Trophoblast cell (in vitro differentiated cells and primary cell): ENCODE results near the gene CCDC40.

Source experiments
- DNase-seq, 2 donors: peaks; one replicate each; pipeline ENCODE4 v3.0.0-alpha.2; 2016
- H2AFZ ChIP-seq: 2 replicates; pipeline ENCODE4 v1.6.1; 2013; ENCODE audit warnings: low read length, moderate library complexity, mild to moderate bottlenecking; ENCODE audit not compliant: insufficient read depth, poor library complexity
- H2AK5ac ChIP-seq: 2 replicates; pipeline ENCODE4 v1.6.1; 2013; ENCODE audit warnings: mild to moderate bottlenecking, low read length
- H2BK120ac ChIP-seq: 2 replicates; pipeline ENCODE4 v1.6.1; 2013; ENCODE audit warnings: low read length, mild to moderate bottlenecking, moderate library complexity; ENCODE audit not compliant: insufficient read depth, poor library complexity
- H2BK12ac ChIP-seq: 2 replicates; pipeline ENCODE4 v1.6.1; 2013; ENCODE audit warnings: mild to moderate bottlenecking, low read length, moderate library complexity
- H2BK5ac ChIP-seq: 2 replicates; pipeline ENCODE4 v1.6.1; 2013; ENCODE audit warnings: low read length, low read depth, moderate library complexity, mild to moderate bottlenecking; ENCODE audit not compliant: poor library complexity
- H3K14ac ChIP-seq: 2 replicates; pipeline ENCODE4 v1.6.1; 2013; ENCODE audit warnings: mild to moderate bottlenecking, low read length
- H3K18ac ChIP-seq: 2 replicates; pipeline ENCODE4 v1.6.1; 2013; ENCODE audit warnings: mild to moderate bottlenecking, low read length
- H3K23ac ChIP-seq: 2 replicates; pipeline ENCODE4 v1.6.1; 2013; ENCODE audit warnings: low read length
- H3K27ac ChIP-seq: 2 replicates; pipeline ENCODE4 v1.5.1; 2013; ENCODE audit warnings: low read depth, mild to moderate bottlenecking, inconsistent platforms, low read length, moderate library complexity
- H3K27me3 ChIP-seq: 2 replicates; pipeline ENCODE4 v1.6.1; 2013; ENCODE audit warnings: inconsistent platforms, mild to moderate bottlenecking, low read length, moderate library complexity; ENCODE audit not compliant: insufficient read depth
- H3K36me3 ChIP-seq, 2 experiments: 1 replicate in 1 of 2; 2 replicates in 1 of 2; pipeline ENCODE4 v1.6.1; 2013; ENCODE audit warnings: low read length in 2 of 2, mild to moderate bottlenecking in 2 of 2, moderate library complexity in 1 of 2; ENCODE audit not compliant: insufficient read depth in 2 of 2, control insufficient read depth in 1 of 2
- H3K4ac ChIP-seq: 2 replicates; pipeline ENCODE4 v1.6.1; 2013; ENCODE audit warnings: low read depth, mild to moderate bottlenecking, low read length, moderate library complexity
- H3K4me1 ChIP-seq, 2 experiments: 1 replicate in 1 of 2; 2 replicates in 1 of 2; pipeline ENCODE4 v1.6.1; 2013; ENCODE audit warnings: low read length in 2 of 2, mild to moderate bottlenecking in 2 of 2, moderate library complexity in 1 of 2; ENCODE audit not compliant: insufficient read depth in 2 of 2, control insufficient read depth in 1 of 2
- H3K4me2 ChIP-seq: 2 replicates; pipeline ENCODE4 v1.6.1; 2013; ENCODE audit warnings: inconsistent platforms, mild to moderate bottlenecking, low read length, moderate library complexity
- H3K4me3 ChIP-seq: 2 replicates; pipeline ENCODE4 v1.5.1; 2013; ENCODE audit warnings: mild to moderate bottlenecking, low read depth, low read length, inconsistent platforms
- H3K79me1 ChIP-seq: one replicate; pipeline ENCODE4 v1.6.1; 2013; ENCODE audit warnings: low read length
- H3K79me2 ChIP-seq: 2 replicates; pipeline ENCODE4 v1.6.1; 2013; ENCODE audit warnings: low read length, mild to moderate bottlenecking; ENCODE audit not compliant: control insufficient read depth, insufficient read depth, poor library complexity
- H3K9ac ChIP-seq: 2 replicates; pipeline ENCODE4 v1.6.1; 2013; ENCODE audit warnings: mild to moderate bottlenecking, low read length
- H3K9me3 ChIP-seq: 2 replicates; pipeline ENCODE4 v1.6.1; 2013; ENCODE audit warnings: low read depth, mild to moderate bottlenecking, control low read depth, inconsistent platforms, low read length; ENCODE audit not compliant: insufficient read depth
- H4K12ac ChIP-seq: 2 replicates; pipeline ENCODE4 v1.6.1; 2013; ENCODE audit warnings: low read depth, mild to moderate bottlenecking, low read length, moderate library complexity
- H4K8ac ChIP-seq: 2 replicates; pipeline ENCODE4 v1.6.1; 2013; ENCODE audit warnings: low read depth, mild to moderate bottlenecking, low read length, moderate library complexity
- H4K91ac ChIP-seq: one replicate; pipeline ENCODE4 v1.6.1; 2013; ENCODE audit warnings: low read depth, mild to moderate bottlenecking, low read length, moderate library complexity
- WGBS: extraction: QIAGEN DNeasy Blood & Tissue Kit; methylation state at CpG from one replicate; pipeline ENCODE4 v1.1.7; 2013; ENCODE audit warnings: missing lambda C conversion rate; ENCODE audit not compliant: insufficient read length, insufficient coverage; ENCODE audit errors: extremely low coverage; 5-methylcytosine and 5-hydroxymethylcytosine counted together

The CCDC40 gene

GRCh38 chr17:80025140-80025539 is 11.3 kb upstream of the CCDC40 start:
- H2AK5ac ChIP-seq = no peak overlapping the region
- no peak overlapping the region for H3K27ac ChIP-seq
- no peak overlapping the region for H3K4me2 ChIP-seq
- peaks cover 0 to 8% of the 10 kb centered on the region in 2 experiments for H3K4me1 ChIP-seq
- DNase-seq = peak; percentile 37 to 53
- no peak overlapping the region for H2BK12ac ChIP-seq
- H3K14ac ChIP-seq = no peak overlapping the region
- no peak overlapping the region for H3K18ac ChIP-seq
- no peak overlapping the region for H3K4me3 ChIP-seq
- H3K27me3 ChIP-seq = no peaks in the 10 kb centered on the region
- no peaks in the 10 kb centered on the region for H3K79me1 ChIP-seq
- no peak overlapping the region for H2AFZ ChIP-seq
- H2BK120ac ChIP-seq = no peak overlapping the region
- peaks cover 0 to 5% of the 10 kb centered on the region in 2 experiments for H3K36me3 ChIP-seq
- no peak overlapping the region for H3K9ac ChIP-seq
- no peak overlapping the region for H3K23ac ChIP-seq
- H4K8ac ChIP-seq = no peak overlapping the region
- H3K9me3 ChIP-seq = peaks cover 11% of the 10 kb centered on the region
- no CpG with 5 or more reads among the region's 11 CpGs for WGBS
- H3K79me2 ChIP-seq = no peaks in the 10 kb centered on the region
- no peak overlapping the region for H4K12ac ChIP-seq
- H2BK5ac ChIP-seq = no peak overlapping the region
- H3K4ac ChIP-seq = no peak overlapping the region
- H4K91ac ChIP-seq = no peak overlapping the region

DNA sequence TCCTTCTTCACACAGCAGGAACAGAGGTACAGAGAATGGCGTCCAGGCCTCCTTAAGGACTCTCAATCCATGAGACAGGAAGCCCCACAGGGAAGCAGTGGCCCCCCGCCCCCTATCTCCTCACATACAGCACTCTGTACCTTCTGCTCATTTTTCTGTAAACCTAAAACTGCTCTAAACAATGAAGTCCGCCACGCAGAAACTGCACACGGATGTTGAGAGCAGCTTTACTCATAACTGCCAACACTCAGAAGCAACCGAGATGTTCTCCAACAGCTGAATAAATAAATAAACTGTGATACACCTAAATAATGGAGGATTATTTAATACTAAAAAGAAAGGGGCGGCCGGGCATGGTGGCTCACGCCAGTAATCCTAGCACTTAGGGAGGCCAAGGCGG is 10.6 kb upstream of the CCDC40 start:
- Histone ChIP-seq H3K79me2 (no peaks in the 10 kb centered on the region), H3K9ac (no peak overlapping the region), H3K79me1 (no peaks in the 10 kb centered on the region), H3K36me3 (peaks cover 3 to 6% of the 10 kb centered on the region in 2 experiments), H3K4me2 (no peak overlapping the region), H2AK5ac (no peak overlapping the region), H2BK120ac (no peak overlapping the region), H4K12ac (no peak overlapping the region), H3K18ac (no peak overlapping the region), H3K4ac (no peak overlapping the region), H3K27ac (no peak overlapping the region), H3K4me1 (peaks cover 0 to 11% of the 10 kb centered on the region in 2 experiments), H3K4me3 (no peak overlapping the region), H4K91ac (no peak overlapping the region), H2BK12ac (no peak overlapping the region), H3K9me3 (peaks cover 11% of the 10 kb centered on the region), H2AFZ (no peak overlapping the region), H3K27me3 (no peaks in the 10 kb centered on the region), H2BK5ac (no peak overlapping the region), H3K14ac (no peak overlapping the region), H4K8ac (no peak overlapping the region), H3K23ac (no peak overlapping the region)
- DNase-seq = no peak
- no CpG with 5 or more reads among the region's 10 CpGs for WGBS

- Histone ChIP-seq H2BK120ac (no peak overlapping the region), H3K9me3 (peaks cover 11% of the 10 kb centered on the region), H3K27ac (no peak overlapping the region), H3K4me1 (peaks cover 0 to 11% of the 10 kb centered on the region in 2 experiments), H3K4me3 (no peak overlapping the region), H3K27me3 (no peaks in the 10 kb centered on the region), H3K23ac (no peak overlapping the region), H4K12ac (no peak overlapping the region), H2AFZ (no peak overlapping the region), H4K8ac (no peak overlapping the region), H3K4ac (no peak overlapping the region), H2BK5ac (no peak overlapping the region), H3K14ac (no peak overlapping the region), H3K4me2 (no peak overlapping the region), H3K79me1 (no peaks in the 10 kb centered on the region), H4K91ac (no peak overlapping the region), H2BK12ac (no peak overlapping the region), H3K9ac (no peak overlapping the region), H3K79me2 (no peaks in the 10 kb centered on the region), H3K36me3 (peaks cover 3 to 6% of the 10 kb centered on the region in 2 experiments), H3K18ac (no peak overlapping the region), H2AK5ac (no peak overlapping the region)
- WGBS = no CpG with 5 or more reads among the region's 10 CpGs
- no peak for DNase-seq
Observed at GRCh38 chr17:80026359-80027042, 9.9 kb upstream of the CCDC40 start.

DNA sequence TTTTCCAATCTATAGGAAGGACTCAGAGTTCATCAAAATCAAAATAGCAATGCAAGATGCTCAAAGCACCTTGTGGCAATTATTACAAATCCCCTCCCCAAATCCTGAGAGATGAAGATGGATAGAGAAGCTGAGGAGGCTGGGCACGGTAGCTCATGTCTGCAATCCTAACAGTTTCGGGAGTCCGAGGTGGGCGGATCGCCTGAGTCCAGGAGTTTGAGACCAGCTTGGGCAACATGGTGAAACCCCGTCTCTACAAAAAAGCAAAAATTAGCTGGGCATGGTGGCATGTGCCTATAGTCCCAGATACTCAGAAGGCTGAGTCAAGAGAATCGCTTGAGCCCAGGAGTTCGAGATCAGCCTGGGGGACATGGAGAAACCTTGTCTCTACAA is 9.4 kb upstream of the CCDC40 start:
- Histone ChIP-seq H2BK12ac (no peak overlapping the region), H2AK5ac (no peak overlapping the region), H3K14ac (no peak overlapping the region), H3K9me3 (peaks cover 9% of the 10 kb centered on the region), H3K4ac (no peak overlapping the region), H4K91ac (no peak overlapping the region), H3K36me3 (peaks cover 3 to 6% of the 10 kb centered on the region in 2 experiments), H3K18ac (no peak overlapping the region), H3K27ac (no peak overlapping the region), H4K8ac (no peak overlapping the region), H4K12ac (no peak overlapping the region), H3K4me3 (no peak overlapping the region), H2BK120ac (no peak overlapping the region), H3K9ac (no peak overlapping the region), H3K23ac (no peak overlapping the region), H3K4me2 (no peak overlapping the region), H2AFZ (no peak overlapping the region), H2BK5ac (no peak overlapping the region), H3K79me1 (no peaks in the 10 kb centered on the region), H3K27me3 (no peaks in the 10 kb centered on the region), H3K79me2 (no peaks in the 10 kb centered on the region), H3K4me1 (peaks cover 0 to 11% of the 10 kb centered on the region in 2 experiments)
- no CpG with 5 or more reads among the region's 8 CpGs for WGBS
- no peak for DNase-seq
